ENCODE results near the gene GLRX2. TPM values are rescaled to one million over a fixed set of nuclear protein-coding genes. Genes with fewer than 3 reads are reported as not detected.
A peak's percentile ranks its signal among the peaks of the same experiment; 100 is the strongest.

The GLRX2 gene
- total RNA-seq, 1 donor from 2014 or later, result 11.0 TPM

DNA sequence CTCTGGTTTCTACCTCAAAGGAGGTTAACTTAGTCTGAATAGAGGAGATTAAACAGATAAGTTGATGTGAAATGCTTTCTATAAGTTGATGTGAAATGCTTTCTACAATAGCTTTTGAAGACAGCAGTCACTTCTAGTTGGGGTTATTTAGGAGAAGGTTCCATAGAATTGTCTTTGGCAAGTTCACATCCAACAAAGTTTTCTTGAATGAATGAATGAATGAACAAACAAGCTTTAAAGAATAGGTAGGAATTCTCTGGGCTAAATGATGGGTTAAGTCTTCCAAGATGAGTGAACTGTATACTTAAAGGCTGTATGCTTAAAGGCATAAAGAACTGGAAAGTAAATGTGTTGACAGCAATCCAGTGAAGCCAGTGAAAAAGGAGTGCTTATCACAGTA is 18.5 kb upstream of the GLRX2 start:
- no peak for DNase-seq (ENCODE audit: low spot score)
- H3K27ac Mint-ChIP-seq (ENCODE audit: unreplicated experiment), result no peak overlapping the region
- H3K4me1 Mint-ChIP-seq (ENCODE audit: unreplicated experiment), result peaks cover 11% of the 10 kb centered on the region
- H3K36me3 Mint-ChIP-seq (ENCODE audit: low read depth, unreplicated experiment), result no peaks in the 10 kb centered on the region
- H3K27me3 Mint-ChIP-seq (ENCODE audit: unreplicated experiment), result no peaks in the 10 kb centered on the region
- TF ChIP-seq, protein P1, sequence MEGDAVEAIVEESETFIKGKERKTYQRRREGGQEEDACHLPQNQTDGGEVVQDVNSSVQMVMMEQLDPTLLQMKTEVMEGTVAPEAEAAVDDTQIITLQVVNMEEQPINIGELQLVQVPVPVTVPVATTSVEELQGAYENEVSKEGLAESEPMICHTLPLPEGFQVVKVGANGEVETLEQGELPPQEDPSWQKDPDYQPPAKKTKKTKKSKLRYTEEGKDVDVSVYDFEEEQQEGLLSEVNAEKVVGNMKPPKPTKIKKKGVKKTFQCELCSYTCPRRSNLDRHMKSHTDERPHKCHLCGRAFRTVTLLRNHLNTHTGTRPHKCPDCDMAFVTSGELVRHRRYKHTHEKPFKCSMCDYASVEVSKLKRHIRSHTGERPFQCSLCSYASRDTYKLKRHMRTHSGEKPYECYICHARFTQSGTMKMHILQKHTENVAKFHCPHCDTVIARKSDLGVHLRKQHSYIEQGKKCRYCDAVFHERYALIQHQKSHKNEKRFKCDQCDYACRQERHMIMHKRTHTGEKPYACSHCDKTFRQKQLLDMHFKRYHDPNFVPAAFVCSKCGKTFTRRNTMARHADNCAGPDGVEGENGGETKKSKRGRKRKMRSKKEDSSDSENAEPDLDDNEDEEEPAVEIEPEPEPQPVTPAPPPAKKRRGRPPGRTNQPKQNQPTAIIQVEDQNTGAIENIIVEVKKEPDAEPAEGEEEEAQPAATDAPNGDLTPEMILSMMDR (IDR thresholded peaks at IDR 0.05; ENCODE audit: unreplicated experiment), result no peak
- H3K4me3 Mint-ChIP-seq (ENCODE audit: unreplicated experiment), result peak overlapping the region; percentile 74
- H3K9me3 Mint-ChIP-seq (ENCODE audit: unreplicated experiment), result no peaks in the 10 kb centered on the region

DNA sequence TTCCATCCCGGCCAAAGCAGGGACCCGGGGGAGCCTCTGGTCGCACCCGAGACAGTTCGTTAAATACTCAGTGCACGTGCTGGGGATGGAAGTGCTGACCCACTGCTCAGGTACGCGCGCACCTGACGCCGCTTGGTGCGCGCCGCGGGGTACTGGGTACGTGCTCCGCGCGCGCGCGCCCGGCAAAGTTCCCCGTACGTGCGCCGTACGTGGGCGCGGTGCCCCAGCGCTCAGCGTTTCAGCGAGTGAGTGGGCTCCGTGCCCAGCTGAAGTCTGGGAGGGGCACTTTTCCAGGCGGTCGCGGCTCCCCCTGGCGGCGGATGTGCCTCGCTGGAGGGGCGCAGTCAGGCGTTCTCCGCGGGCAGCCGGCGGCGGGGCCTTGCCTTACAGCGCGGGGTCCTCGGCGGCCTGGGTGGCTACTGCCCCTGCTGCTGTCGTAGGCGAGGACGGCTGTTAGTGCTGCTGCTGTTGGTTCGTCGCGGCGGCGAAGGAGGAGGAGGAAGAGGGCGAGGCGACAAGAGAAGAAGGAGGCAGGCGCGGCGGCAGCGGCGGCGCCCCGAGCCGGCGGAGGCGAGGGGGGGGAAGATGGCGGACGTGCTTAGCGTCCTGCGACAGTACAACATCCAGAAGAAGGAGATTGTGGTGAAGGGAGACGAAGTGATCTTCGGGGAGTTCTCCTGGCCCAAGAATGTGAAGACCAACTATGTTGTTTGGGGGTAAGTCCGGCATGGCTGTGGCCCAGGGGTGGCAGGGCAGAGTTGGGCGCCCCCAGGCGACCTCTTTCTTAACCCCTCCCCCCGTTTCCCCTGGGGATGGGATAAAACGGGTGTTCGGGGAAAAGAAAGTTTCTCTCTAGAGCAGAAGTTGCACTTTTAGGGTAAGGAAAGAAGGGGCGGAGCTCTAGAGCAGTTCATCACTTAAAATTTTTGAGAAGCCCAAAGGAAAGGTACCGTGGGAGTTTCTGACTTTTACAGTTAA is 16.7 kb upstream of the GLRX2 start, which contains the start of gene CDC73:
Gene CDC73 (plus strand): TSS at position 416 of the 978 bp plus-strand sequence. CDS start 170 bp downstream, at position 586.
- Mint-ChIP-seq H3K4me1 (ENCODE audit: unreplicated experiment) (peaks cover 11% of the 10 kb centered on the region), H3K4me3 (ENCODE audit: unreplicated experiment) (peak within 1 kb of the TSS; percentile 94), H3K9me3 (ENCODE audit: unreplicated experiment) (no peaks in the 10 kb centered on the region), H3K27me3 (ENCODE audit: unreplicated experiment) (no peaks in the 10 kb centered on the region), H3K27ac (ENCODE audit: unreplicated experiment) (peak within 1 kb of the TSS; percentile 73), H3K36me3 (ENCODE audit: low read depth, unreplicated experiment) (no peaks in the 10 kb centered on the region)
- DNase-seq (ENCODE audit: low spot score), result peak; percentile 100
- TF ChIP-seq, protein P1 (IDR thresholded peaks at IDR 0.05; ENCODE audit: unreplicated experiment), result peak; percentile 96

DNA sequence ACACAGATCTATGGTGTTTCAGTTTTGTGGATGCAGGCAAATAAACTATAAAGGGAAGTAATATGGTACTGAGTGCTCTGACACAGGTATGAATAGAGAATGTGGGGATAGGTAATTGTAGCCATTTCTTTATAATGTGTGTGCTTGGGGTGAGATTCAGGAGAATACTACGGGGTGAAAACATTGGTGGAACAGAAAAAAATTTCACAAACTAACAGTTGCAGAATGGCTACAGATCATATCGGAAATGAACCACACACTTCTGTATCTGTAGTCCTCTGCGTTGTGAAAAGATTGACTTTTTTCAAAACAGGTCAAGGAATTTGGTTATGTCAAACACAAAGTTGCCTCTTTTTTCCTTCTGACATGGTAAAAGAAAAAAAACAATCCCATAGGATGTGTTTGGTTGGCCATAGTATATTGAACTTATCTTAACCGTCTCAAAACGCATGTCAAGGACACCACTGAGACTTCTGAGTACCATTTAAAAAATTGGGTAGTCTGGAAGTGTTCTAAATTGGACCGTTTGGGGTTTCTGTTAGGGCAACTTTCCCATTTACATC is 15.5 kb upstream of the GLRX2 start:
- no peaks in the 10 kb centered on the region for H3K36me3 Mint-ChIP-seq (ENCODE audit: low read depth, unreplicated experiment)
- peak overlapping the region; percentile 94 for H3K4me3 Mint-ChIP-seq (ENCODE audit: unreplicated experiment)
- no peaks in the 10 kb centered on the region for H3K9me3 Mint-ChIP-seq (ENCODE audit: unreplicated experiment)
- TF ChIP-seq, protein P1 (IDR thresholded peaks at IDR 0.05; ENCODE audit: unreplicated experiment), result no peak
- H3K27ac Mint-ChIP-seq (ENCODE audit: unreplicated experiment), result peak overlapping the region; percentile 51
- H3K4me1 Mint-ChIP-seq (ENCODE audit: unreplicated experiment), result peaks cover 11% of the 10 kb centered on the region
- H3K27me3 Mint-ChIP-seq (ENCODE audit: unreplicated experiment), result peaks cover 1% of the 10 kb centered on the region
- DNase-seq (ENCODE audit: low spot score), result no peak

DNA sequence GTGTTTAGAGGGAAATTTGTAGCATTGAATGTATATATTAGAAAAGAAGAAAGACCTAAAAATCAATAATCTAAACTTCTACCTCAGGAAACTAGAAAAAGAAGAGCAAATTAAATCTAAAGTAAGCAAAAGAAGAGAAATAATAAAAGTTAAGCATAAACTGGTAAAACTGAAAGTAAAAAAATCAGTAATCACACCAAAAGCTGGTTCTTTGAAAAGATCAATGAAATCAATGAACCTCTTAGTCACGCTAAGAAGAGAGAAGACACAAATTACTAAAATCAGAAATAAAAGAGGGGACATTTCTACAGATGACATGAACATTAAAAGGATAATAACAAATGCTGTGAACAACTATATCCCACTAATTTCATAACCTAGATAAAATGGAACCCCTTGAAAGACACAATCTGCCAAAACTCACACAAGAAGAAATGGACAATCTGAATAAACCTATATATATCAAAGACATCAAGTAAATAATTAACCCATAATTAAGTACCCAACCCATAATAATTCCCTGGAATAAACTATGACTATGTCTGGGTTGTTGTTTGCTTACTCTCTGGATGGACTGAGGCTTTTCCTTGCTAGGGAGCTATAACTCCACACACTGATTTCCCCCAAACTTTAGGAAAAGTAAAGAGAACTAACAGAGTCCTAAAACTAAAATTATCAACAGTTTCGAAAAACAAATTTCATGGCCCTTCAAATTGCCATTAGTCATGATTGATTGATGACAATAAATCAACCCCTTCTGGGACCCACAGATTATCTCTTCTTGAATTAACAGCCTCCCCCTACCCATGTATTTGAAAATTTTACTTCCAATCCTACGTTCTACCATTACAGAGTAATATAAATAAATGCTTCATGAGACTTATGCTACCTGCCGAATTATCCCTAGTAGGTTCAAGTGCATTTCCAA is 13.9 kb upstream of the GLRX2 start:
- no peak for DNase-seq (ENCODE audit: low spot score)
- H3K27ac Mint-ChIP-seq (ENCODE audit: unreplicated experiment), result no peak overlapping the region

More for the DNA sequence above, 13.9 kb upstream of the GLRX2 start:
- no peaks in the 10 kb centered on the region for H3K9me3 Mint-ChIP-seq (ENCODE audit: unreplicated experiment)
- no peak overlapping the region for H3K4me3 Mint-ChIP-seq (ENCODE audit: unreplicated experiment)
- H3K4me1 Mint-ChIP-seq (ENCODE audit: unreplicated experiment), result peaks cover 7% of the 10 kb centered on the region
- peaks cover 1% of the 10 kb centered on the region for H3K27me3 Mint-ChIP-seq (ENCODE audit: unreplicated experiment)
- TF ChIP-seq, protein P1 (IDR thresholded peaks at IDR 0.05; ENCODE audit: unreplicated experiment), result no peak
- no peaks in the 10 kb centered on the region for H3K36me3 Mint-ChIP-seq (ENCODE audit: low read depth, unreplicated experiment)

All from endothelial cell (in vitro differentiated cells).